GM21529 (cell line): Measurements from ENCODE around the gene ZNF287.
"Not testable (repeated sequence)": the region's sequence is repeated elsewhere in the genome, so short reads cannot be mapped to it uniquely, and the experiment has no call there.

Experiments
- ATAC-seq: cut with Tn5 transposase; IDR thresholded peaks from one replicate; pipeline ENCODE4 v1.9.1; 2021; ENCODE audit not compliant: unreplicated experiment

The ZNF287 gene

DNA sequence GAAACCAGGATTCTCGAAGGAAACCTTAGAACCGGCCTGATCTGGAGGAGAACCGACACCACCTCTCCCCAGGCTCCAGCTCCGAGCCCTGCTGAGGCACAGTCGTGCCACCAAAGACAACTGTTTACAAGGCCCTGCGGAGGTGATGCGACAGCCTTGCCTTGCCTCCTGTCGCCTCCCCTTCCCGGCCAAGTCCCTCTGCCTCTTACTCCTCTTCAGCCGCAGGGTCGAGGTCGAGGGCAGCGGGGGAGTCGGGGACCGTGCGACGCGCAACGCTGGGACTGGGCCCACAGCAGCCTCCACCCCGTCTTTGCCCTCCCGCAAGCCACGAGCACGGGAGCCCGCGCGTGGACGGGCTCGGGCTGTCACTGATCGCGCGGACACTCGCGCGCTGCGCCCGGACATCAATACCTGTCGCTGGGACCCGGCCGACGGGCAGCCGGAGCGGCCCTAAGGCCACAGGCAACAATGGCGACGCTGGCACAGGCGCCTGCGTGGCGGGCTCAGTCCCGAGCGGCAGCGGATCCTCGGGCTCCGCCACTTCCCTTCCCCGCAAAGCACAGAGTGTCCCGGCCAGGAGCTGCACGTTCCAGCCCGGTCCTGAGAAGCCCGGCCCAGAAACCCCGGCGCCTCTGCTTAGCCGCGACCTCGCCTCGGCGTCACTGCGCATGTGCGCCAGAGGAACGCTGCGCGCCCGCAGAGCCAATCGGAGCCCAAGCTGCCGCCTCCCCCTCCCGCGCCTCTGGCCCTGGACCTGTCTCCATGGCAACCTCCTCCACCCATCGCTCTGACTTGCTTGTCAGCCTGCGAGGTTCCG is at the start of gene ZNF287:
Gene ZNF287, minus strand, starts transcription at position 664 of the 817 bp plus-strand sequence. CDS start 1,473 bp downstream, outside the sequence.
- peak; percentile 95 for ATAC-seq

DNA sequence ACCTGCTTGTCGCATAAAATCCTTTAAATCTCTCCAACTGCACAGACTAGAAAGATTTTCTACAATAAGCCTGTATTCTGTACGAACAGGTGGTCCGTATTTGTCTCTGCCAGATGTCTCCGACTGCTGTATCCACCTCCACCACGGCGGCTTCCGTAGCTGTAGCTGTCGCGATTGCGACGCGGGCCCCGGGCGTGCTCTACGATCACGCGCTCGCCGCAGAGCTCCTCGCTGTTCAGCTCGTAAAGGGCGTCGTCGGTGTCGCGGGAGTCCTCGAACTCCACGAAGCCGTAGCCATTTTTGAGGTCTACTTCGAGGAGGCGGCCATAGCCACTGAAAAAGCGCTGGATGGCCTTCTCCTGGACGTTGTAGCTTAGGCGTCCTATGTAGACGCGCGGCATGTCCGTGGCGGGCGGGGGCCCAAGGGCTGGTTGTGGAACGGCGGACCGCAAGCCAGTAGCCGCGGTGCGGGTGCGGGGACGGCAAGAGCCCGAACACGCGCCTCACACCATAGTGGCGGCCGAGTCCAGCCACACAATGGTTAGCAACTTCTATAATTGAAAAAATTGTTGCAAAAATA is 48.6 kb upstream of the ZNF287 start:
- no peak for ATAC-seq

DNA sequence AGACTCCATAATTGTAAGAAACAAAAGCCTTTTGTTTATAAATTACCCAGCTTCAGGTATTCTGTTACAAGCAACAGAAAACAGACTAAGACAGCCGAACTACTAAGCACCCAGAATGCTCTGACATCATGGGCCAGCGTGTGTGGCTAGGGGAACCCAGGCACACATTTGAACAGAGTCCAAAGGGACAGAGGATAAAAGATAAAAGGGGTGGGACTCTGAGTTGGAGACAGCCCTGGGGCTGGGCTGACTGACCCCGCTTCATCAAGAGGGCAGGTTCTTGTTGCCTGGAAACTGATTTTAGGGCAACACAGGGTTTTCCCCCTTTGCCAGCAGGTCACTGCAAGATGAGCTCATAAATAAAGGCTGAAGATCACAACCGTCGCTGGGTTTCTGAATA is 30.5 kb upstream of the ZNF287 start:
- ATAC-seq = no peak

DNA sequence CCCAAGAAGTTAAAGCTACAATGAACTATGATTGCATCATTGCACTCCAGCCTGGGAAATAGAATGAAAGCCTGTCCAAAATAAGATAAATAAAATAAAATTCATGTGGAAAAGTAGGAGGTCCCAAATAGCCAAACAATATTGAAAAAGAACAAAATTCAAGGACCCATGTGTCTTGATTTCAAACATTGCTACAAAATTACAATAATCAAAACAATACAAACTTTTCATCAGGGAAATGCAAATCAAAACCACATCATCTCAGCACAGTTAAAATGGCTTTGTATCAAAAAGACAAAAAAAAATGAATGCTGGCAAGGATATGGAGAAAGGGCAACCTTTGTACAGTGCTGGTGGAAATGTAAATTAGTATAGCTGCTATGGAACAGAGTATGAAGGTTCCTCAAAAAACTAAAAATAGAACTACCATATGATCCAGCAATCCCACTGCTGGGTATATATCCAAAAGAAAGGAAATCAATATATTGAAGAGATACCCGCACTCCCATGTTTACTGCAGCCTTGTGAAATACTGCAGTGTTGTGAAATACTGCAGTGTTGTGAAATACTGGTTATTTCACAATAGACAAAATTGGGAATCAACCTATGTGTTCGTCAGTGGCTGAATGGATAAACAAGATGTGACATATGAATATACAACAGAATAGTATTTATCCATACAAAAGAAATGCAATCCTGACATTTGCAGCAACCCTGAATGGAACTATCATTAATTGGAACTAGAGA is 24.5 kb upstream of the ZNF287 start:
- ATAC-seq = no peak

DNA sequence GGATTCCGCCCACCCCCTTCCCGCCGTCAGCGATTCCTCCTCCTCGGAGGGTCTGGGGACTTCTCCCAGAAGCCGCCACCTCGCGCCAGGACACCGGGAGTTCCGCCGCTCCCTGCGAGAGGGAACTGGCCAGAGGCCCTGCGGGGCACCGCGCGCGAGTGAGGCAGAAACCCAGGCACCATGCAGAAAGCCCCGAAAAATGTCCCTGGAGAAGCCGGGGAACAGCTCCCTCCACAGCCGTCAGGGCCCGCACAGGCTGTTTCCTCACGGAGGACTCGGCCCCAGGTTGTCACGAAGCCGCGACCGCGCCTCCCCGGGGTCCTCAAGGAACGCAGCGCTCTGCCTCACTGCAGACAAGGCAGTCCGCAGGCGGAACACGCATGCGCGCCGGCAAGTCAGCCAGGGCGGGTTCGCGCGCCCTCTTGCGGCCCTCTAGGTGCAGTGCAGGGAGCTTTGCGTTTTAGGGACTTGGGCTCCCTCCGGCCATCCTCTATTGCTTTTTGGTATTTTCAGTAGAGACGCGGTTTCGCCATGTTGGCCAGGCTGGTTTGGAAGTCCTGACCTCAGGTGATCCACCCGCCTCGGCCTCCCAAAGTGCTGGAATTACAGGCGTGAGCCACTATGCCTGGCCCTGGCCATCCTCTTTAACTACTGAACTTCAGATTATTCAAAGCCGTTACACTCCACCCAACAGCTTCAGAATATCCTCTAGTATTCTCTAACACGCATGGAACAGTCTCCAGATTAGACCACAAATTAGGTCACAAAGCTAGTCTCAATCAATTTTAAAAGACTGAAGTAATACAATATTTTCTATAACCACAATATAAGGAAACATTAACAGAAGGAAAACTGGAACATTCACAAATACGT is 20.3 kb upstream of the ZNF287 start:
- ATAC-seq = peak; percentile 88

DNA sequence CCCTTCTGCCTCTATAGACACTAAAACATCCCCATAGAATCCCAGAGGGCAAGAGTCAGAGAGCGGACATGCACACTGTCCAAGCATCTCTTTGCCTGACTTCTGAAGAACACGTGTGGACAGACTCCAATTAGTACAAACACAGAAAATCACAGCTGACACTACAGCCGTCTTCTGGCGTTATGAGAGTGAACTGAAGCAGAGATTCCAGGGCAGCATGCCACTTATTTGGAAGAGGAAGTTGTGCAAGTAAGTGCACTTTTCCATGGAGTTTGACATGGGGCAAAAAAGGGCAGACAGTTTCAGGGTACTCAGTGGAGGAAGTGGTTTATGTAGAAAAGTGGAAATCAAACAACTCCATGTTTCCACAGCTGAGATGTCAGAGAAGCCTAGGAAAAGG is 16.8 kb upstream of the ZNF287 start:
- no peak for ATAC-seq

DNA sequence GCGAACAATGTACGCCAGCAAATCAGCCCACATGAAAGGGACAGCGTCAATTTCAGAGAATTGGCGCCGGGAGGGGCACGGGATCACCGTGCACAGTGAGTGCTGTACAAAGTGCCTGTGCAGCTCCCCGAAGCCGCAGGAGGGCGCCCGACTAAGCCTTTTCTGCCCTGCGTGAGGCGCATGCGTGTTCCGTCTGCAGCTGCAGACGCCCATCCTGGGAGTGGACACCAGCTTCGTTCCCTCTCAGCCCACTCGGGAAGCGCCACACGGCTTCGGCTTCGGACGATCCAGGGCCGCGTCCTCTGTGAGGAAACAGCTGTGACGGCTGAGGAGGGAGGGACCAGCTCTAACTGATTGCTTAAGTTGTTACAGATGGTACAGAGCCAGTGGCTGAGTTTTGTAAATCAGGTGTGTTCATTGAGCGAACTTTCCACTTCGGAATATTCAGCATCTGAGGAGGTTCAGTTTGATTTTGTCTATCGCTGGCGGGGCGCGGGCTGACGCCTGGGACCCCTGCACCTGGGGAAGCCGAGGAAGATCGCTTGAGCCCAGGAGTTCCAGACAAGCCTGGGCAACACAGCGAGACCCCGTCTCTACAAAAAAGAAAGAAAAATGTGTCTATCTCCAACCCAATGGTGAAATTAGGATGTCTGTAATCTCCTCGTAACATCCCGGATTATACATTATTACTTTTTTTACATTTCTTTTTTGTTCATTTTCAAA is 15.4 kb upstream of the ZNF287 start:
- no peak for ATAC-seq

DNA sequence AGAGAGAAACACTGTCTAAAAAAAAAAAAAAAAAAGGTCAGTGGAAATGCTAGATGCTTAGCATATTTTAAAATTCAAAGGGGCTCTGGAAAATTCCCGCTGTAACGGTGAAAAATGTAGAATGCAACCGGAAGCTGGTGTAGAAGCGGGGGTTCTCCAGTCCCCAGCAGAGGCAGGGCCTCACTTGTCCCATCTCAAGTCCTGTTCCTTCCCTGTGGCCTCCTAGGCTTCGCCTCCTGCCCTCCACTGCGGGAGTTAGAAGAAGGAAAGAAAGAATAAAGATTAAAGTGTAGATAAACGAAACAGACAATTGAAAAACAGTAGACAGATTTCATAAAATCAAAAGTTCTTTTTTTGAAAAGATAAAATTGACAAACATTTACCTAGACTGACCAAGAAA is 14.8 kb upstream of the ZNF287 start:
- no peak for ATAC-seq

DNA sequence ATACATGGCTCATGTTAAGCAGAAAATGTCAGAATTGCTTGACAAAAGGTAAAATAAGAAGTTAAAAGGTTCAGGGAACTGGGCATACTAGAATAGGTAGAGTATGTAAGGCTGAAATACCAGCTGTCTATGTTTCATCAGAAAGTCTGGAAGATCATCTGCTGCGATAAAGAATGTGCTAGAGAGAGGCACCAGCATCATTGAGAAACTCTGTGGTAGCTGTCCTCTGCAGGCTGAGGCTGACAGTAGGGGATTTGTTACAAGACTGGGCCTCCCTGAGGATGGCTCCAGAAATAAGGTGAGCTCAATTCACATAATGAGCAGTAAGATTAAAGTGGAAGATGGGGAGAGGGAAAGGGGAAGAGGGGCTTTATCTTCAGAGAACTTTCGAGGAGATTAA is 4.5 kb upstream of the ZNF287 start:
- ATAC-seq = no peak

DNA sequence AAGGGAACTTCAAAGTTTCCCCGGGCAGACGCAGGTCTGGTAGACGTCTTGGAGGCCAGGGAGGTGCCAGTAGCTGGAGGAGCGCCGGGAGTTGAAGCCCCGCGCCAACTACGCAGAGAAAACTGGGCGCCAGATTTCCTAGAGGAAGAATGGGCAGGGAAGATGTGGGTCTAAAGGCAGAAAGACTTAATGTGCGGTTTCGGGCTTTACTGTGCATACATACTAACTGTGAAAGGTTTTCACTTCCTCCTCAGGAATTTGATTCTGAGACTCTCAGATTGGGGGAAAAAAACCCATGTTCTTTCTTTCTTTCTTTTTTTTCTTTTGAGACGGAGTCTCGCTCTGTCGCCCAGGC is 331 bp upstream of the ZNF287 start:
- peak; percentile 20 for ATAC-seq

DNA sequence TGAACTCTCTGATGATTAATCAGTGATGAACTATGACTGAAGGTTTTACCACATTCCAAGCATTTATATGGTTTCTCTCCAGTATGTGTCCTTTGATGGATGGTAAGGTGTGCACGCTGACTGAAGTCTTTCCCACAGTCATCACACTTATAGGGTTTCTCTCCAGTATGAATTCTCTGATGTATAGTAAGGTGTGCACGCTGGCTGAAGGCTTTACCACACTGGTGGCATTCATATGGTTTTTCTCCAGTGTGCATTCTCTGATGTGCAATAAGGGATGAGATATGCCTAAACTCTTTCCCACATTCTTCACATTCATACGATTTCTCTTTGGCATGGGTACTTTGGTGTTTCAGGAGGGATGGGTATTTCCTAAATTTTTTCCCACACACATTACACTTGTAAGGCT is 16.4 kb downstream of the ZNF287 start:
- no peak for ATAC-seq

DNA sequence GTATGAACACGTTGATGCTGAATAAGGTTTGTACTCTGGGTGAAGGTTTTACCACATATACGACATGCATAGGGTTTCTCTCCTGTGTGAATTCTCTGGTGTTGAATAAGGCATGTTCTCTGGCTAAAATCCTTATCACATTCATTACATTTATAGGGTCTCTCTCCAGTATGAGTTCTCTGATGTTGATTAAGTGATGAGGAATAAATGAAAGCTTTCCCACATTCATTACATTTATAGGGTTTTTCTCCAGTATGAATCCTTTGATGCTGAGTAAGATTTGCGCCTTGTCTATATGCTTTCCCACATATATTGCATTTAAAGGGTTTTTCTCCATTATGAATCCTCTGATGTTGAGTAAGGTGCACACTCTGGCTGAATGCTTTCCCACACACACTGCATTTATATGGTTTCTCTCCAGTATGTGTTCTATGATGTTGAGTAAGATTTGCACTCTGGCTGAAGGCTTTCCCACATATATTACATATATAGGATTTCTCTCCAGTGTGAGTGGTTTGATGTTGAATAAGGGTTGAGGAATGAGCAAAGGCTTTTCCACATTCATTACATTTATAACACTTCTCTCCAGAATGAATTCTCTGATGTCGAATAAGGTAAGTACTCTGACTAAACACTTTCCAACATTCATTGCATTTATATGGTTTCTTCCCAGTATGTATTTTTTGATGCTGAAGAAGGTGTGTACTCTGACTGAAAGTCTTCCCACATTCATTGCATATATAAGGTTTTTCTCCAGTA is 16.9 kb downstream of the ZNF287 start:
- no peak for ATAC-seq

DNA sequence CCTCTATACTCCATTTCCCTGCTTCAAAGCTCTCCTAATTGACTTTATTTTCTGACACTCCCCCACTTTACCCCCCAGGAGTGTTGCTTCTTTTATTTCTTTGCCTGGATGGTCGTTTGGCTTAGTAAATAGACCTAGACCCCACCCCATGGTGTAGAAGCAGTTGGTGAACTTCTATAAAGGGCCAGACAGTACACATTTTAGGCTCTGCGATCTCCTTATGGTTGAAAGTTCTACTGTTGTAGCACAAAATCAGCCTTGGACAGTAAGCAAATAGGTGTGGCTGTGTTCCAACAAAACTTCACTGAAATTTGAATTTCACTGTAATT is 31.9 kb downstream of the ZNF287 start:
- ATAC-seq = no peak

DNA sequence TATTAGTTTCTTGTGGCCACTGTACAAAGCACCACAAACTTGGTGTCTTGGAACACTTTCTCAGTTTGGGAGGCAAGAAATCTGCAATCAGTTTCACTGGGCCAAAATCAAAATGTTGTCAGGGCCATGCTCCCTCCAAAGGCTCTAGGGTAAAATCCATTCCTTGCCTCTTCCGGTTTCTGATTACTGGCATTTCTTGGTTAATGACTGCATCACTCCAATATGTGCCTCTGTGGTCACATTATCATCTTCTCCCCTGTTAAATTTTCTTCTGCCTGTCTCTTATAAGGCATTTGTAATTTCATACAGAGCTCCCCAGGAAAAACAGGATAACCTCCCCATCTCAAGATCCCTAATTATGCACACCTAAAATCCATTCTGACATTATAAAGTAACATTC is 34.8 kb downstream of the ZNF287 start:
- ATAC-seq = no peak

DNA sequence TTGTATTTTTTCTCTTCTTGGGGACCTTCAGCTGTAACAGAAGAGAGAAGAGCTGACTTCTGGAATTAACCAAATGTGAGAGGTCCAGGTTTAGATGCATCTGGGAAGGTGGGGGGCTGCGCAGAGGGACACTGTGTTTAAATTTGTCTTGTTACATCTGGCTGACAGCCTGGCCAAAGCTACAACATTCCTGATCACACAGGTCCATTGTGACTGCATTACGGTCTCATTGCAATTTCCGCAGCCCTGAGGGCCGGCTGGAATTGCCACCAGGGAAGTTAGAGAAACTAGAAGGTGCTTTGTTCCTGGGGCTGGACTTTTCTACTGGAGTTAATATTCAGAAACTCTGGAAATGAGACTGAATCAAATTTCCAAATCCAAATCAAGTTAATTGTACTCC is 39.1 kb downstream of the ZNF287 start:
- ATAC-seq = no peak

DNA sequence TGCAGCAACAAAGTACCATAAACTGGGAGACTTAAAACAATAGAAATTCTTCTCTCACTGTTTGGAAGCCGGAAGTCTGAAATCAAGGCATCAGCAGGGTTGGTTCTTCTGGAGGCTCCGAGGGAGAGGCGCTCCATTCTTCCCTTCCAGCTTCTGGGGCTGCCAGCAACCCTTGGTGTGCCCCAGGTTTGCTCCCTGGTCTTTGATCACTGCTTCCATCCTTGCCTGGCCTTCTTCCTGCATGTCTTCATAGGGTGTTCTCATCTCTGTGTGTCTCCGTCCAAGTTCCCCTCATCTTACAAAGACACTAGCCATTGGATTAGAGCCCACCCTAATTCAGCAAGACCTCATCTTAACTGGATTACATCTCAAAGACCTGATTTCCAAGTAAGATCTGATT is 41.7 kb downstream of the ZNF287 start:
- no peak for ATAC-seq

DNA sequence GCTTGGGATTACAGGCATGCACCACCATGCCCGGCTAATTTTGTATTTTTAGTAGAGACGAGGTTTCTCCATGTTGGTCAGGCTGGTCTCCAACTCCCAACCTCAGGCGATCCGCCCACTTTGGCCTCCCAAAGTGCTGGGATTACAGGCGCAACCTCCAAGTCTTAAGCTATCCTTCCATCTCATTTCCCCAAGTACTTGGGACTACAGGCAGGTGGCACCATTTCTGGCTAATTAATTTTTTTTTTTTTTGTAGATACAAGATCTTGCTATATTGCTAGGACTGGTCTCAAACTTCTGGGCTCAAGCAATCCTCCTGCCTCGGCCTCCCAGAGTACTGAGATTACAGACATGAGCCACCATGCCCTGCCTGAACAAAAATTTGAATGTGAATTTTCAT is 43.4 kb downstream of the ZNF287 start:
- not testable (repeated sequence) for ATAC-seq

DNA sequence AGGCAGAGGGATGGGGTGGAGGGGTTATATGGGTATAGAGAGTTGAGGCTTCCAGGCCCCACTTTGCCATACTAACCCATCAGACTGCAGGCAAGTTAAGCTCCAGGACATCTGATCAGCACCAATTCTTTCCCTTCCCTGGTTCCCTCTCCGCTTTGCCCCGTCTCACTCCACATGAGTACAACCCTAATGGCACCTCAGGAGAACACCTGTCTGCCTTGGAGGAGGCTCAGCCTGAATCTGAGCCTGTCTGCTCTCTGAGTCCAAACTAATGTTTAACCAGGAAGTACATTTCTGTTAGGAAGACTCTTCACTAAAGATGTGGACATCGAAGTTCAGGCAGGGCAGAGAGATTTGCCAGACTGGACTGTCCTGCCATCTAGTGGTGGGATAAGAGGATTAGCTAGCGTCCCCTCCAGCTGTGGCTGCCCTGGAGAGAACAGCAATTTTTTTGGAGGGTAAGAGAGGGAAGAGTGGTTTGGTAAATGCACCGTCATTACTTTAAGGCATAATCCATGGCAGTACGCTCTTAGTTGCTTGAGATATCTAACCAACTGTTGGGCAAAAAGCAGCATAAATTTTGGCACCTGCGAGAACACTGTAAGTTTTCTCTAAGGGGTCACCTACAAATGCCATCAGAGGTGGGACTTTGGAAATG is 47.8 kb downstream of the ZNF287 start:
- peak; percentile 82 for ATAC-seq

DNA sequence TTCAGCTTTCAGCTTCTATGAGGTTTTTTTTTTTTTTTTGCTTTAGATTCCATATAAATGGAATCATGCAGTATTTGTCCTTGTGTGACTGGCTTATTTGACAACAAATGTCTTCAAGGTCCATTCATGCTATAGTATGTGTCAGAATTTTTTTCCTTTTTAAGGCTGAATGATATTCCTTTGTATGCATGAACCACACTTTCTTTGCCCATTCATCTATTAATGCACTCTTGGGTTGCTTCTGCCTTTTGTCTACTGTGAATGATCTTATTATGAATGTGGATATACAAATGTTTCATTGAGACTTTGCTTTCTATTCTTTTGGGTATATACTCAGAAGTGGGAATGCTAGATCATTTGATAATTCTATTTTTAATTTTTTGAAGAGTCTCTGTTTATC is 50.0 kb downstream of the ZNF287 start:
- ATAC-seq = no peak
